Neural crest cell (in vitro differentiated cells): ENCODE results near the gene SLC7A6. TPM values are rescaled to one million over a fixed set of nuclear protein-coding genes. Genes with fewer than 3 reads are reported as not detected.

Source experiments
- DNase-seq: peaks from one replicate; pipeline ENCODE4 v3.0.0; 2021; ENCODE audit warnings: low read depth, mixed read lengths, low spot score
- H3K27ac Mint-ChIP-seq: one replicate; pipeline ENCODE4 v1.8.0; 2021; ENCODE audit warnings: mild to moderate bottlenecking, mixed read lengths; ENCODE audit not compliant: unreplicated experiment
- H3K27me3 Mint-ChIP-seq: 2 replicates; pipeline ENCODE4 v1.8.0; 2021; ENCODE audit warnings: low read depth, mild to moderate bottlenecking, mixed read lengths
- H3K36me3 Mint-ChIP-seq: 2 replicates; pipeline ENCODE4 v1.8.0; 2021; ENCODE audit warnings: low read depth, mild to moderate bottlenecking, mixed read lengths
- H3K4me1 Mint-ChIP-seq: 2 replicates; pipeline ENCODE4 v1.8.0; 2021; ENCODE audit warnings: mixed read lengths
- H3K4me3 Mint-ChIP-seq: one replicate; pipeline ENCODE4 v1.8.0; 2021; ENCODE audit warnings: mild to moderate bottlenecking, mixed read lengths
- H3K9me3 Mint-ChIP-seq: 2 replicates; pipeline ENCODE4 v1.8.0; 2021; ENCODE audit warnings: mixed read lengths
- microRNA-seq: library from miRNA; unstranded; fragments of <30 nt; microRNA quantifications from one replicate; pipeline ENCODE4, GENCODE V29; 2020
- total RNA-seq: library from RNA; stranded (reverse); gene quantifications from 2 replicates; pipeline ENCODE4 v1.2.1, GENCODE V29; 2021
- TF ChIP-seq, protein P1 (sequence below): fragments of 200-600 bp; sonication (generic); conservative IDR thresholded peaks from 2 replicates; pipeline ENCODE4 v1.5.0; 2021; ENCODE audit warnings: antibody characterized with exemption, mild to moderate bottlenecking

Gene SLC7A6
- total RNA-seq, 1 donor from 2014 or later = 41.7 TPM

DNA sequence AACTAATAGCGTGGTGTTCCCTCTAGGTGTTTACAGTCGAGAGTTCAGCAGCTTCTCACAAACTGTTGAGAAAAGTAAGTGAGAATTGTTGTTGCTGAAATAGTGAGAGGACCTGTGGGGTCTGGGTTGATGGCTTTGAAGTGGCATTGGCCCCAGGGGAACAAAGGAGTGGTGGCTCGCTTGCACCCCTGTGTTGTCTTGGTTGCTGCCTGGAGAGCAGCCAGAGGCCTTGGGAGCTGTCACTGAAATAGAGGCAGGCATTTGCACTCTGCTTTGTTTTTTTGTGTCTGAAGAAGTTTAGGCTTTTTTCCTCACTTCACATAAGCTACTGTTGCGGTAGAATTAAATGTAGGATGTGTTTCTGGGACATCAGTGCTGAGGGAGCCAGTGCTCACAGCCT is 83.3 kb downstream of the SLC7A6 start:
- Mint-ChIP-seq H3K36me3 (peaks cover 6% of the 10 kb centered on the region), H3K27ac (no peak overlapping the region)

GRCh38 chr16:68348639-68349445 is 84.5 kb downstream of the SLC7A6 start:
- Mint-ChIP-seq H3K27me3 (no peaks in the 10 kb centered on the region), H3K36me3 (peaks cover 6% of the 10 kb centered on the region), H3K9me3 (no peaks in the 10 kb centered on the region), H3K4me3 (no peak overlapping the region), H3K4me1 (no peaks in the 10 kb centered on the region), H3K27ac (no peak overlapping the region)
- TF ChIP-seq, protein P1, sequence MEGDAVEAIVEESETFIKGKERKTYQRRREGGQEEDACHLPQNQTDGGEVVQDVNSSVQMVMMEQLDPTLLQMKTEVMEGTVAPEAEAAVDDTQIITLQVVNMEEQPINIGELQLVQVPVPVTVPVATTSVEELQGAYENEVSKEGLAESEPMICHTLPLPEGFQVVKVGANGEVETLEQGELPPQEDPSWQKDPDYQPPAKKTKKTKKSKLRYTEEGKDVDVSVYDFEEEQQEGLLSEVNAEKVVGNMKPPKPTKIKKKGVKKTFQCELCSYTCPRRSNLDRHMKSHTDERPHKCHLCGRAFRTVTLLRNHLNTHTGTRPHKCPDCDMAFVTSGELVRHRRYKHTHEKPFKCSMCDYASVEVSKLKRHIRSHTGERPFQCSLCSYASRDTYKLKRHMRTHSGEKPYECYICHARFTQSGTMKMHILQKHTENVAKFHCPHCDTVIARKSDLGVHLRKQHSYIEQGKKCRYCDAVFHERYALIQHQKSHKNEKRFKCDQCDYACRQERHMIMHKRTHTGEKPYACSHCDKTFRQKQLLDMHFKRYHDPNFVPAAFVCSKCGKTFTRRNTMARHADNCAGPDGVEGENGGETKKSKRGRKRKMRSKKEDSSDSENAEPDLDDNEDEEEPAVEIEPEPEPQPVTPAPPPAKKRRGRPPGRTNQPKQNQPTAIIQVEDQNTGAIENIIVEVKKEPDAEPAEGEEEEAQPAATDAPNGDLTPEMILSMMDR = no peak
- DNase-seq = no peak

More for the DNA sequence above, 83.3 kb downstream of the SLC7A6 start:
- TF ChIP-seq, protein P1 = no peak
- Mint-ChIP-seq H3K4me3 (no peak overlapping the region), H3K9me3 (no peaks in the 10 kb centered on the region), H3K27me3 (no peaks in the 10 kb centered on the region), H3K4me1 (no peaks in the 10 kb centered on the region)
- no peak for DNase-seq

GRCh38 chr16:68349838-68350410 is 85.6 kb downstream of the SLC7A6 start:
- Mint-ChIP-seq H3K27ac (no peak overlapping the region), H3K36me3 (peaks cover 6% of the 10 kb centered on the region), H3K4me3 (no peak overlapping the region), H3K9me3 (no peaks in the 10 kb centered on the region), H3K4me1 (no peaks in the 10 kb centered on the region), H3K27me3 (no peaks in the 10 kb centered on the region)
- TF ChIP-seq, protein P1 = no peak
- no peak for DNase-seq

DNA sequence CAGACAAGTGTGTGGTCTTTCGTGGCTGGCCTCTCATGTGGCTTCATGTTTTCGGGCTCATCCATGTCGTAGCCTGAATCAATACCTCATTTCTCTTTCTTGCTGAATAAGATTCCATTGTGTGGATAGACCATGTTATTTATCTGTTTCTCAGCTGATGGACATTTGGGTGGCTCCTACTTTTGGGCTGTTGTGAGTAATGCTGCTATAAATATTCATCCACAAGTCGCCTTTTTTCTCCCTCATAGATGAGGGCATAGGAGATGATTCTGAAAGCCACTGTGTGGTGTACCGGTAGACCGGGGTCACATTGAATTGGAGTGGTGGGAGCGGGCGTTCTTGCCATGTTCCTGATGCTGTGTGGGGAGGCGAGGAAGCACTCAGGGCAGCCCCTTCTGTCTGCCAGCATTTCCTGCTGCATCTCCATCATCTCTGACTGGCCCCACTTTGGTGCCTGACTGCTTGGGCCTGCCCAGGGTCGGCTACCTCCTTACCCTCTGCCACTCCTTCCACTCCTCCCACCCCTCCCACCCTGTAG is 86.6 kb downstream of the SLC7A6 start:
- DNase-seq = no peak
- TF ChIP-seq, protein P1 = no peak
- no peak overlapping the region for H3K27ac Mint-ChIP-seq
- no peaks in the 10 kb centered on the region for H3K27me3 Mint-ChIP-seq
- no peak overlapping the region for H3K4me3 Mint-ChIP-seq
- no peaks in the 10 kb centered on the region for H3K4me1 Mint-ChIP-seq
- H3K9me3 Mint-ChIP-seq = no peaks in the 10 kb centered on the region
- peaks cover 6% of the 10 kb centered on the region for H3K36me3 Mint-ChIP-seq

Small RNA genes within 50 kb of the gene (microRNA-seq; reads per million reads assigned to microRNA genes)
- not detected for gene MIR6773

Other genes with a start within 250 kb of the SLC7A6 start
- not detected in 2 replicates for gene DPEP2NB, start 248.6 kb upstream of the SLC7A6 start, total RNA-seq
- gene DDX28, start 241.3 kb upstream of the SLC7A6 start, total RNA-seq = 12.5 and 13.3 TPM in 2 replicates
- gene DUS2, start 241.2 kb upstream of the SLC7A6 start, total RNA-seq = 26.6 and 28.4 TPM in 2 replicates
- 64.9 and 71.7 TPM in 2 replicates for gene NFATC3, start 179.2 kb upstream of the SLC7A6 start, total RNA-seq
- 0.09 and 0.23 TPM in 2 replicates for gene ESRP2, start 28.4 kb upstream of the SLC7A6 start, total RNA-seq
- gene PLA2G15, start 19.2 kb upstream of the SLC7A6 start, total RNA-seq = 10.7 and 13.6 TPM in 2 replicates
- gene SLC7A6OS, start 46.4 kb downstream of the SLC7A6 start, total RNA-seq = 21.3 and 23.8 TPM in 2 replicates
- gene PRMT7, start 46.5 kb downstream of the SLC7A6 start, total RNA-seq = 68.9 and 71.9 TPM in 2 replicates
- gene SMPD3, start 184.0 kb downstream of the SLC7A6 start, total RNA-seq = 3.2 and 3.8 TPM in 2 replicates